GM21367 (cell line): ENCODE data around the gene NAA50.

ENCODE experiments used
- ATAC-seq: cut with Tn5 transposase; IDR thresholded peaks from one replicate; pipeline ENCODE4 v1.9.1; 2021; ENCODE audit not compliant: unreplicated experiment

Gene NAA50

DNA sequence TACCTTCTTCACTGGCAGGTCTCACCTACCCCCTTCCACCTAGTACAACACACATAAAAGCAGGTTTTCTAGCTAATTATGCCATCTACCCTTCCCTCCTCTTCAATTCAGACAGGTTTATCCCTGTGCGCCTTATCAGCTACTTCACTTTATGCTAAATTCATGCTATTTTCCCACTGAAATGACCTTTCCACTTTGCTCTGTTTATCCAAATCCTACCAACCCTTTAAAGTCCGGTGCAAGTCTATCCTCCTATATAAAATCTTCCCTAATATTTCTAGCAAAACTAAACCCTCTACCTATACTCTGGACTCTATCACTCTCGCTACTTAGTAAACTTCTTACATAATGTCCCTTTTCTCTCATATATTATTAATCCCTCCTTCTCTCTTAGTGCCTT is 55.6 kb downstream of the NAA50 start:
- no peak for ATAC-seq

DNA sequence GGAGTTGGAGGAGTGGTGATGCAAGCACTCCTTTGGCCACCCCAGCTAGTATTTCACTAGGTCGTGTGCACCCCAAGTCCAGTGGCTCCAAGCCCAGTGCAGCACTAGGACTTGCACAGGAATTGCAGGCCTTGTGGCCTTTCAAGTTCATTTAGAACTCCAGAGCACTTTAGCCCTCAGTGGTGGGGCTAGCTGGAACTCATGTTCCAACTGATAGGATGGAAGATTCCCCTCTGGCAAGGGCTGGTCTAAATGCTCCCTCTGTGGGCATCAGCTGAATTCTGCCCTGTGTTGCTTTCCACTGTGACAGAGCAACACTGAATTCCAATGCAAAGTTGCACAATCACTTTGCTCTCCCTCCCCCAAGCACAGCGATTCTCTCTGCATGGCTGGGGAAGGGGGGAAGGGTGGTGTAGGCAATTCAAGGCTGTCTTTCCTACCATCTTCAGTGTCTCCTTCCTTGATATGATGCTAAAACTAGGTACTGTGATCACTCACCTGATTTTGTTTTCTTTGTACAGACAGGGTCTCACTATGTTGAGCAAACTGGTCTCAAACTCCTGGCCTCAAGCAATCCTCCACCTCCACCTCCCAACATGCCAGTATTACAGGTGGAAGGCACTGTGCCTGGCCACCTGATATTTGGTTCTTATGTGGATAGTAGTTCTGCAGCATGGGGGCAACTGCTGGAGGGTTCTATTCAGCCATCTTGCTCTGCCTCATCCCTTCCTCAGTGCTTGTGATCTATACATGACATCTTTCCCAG is 59.9 kb downstream of the NAA50 start:
- no peak for ATAC-seq

DNA sequence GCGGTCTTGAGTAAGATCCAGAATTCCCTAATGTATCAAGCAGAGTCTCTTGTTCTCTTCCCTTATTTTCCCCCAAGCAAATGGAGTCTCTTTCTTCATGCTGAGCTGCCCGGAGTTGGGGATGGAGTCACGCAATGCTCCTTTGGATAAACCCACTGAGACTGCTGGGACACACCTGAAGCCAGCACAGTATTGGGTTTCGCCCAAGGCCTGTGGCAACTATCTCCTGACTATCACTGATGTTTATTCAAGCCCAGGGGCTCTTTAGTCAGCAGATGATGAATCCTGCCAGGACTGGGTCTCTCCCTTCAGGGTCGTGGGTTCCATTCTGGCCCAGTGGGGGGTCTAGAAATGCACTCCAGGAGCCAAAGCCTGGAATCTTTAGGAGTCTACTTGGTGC is 60.9 kb downstream of the NAA50 start:
- no peak for ATAC-seq

DNA sequence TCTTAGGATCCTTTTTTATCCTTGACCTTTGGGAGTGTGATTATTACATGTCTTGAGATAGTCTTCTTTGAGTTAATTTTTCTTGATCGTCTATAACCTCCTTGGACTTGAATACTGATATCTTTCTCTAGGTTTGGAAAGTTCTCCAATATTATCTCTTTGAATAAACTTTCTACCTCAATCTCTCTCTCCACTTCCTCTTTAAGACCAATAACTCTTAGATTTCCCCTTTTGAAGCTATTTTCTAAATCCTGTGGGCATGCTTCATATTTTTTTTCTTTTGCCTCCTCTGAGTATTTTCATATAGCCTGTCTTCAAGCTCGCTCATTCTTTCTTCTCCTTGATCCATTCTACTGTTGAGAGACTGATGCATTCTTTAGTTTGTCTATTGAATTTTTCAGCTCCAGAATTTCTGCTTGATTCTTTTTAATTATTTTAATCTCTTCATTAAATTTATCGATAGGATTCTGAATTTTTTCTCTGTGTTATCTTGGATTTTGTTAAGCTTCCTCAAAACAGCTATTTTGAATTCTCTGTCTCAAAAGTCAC is 61.7 kb downstream of the NAA50 start:
- ATAC-seq = no peak

DNA sequence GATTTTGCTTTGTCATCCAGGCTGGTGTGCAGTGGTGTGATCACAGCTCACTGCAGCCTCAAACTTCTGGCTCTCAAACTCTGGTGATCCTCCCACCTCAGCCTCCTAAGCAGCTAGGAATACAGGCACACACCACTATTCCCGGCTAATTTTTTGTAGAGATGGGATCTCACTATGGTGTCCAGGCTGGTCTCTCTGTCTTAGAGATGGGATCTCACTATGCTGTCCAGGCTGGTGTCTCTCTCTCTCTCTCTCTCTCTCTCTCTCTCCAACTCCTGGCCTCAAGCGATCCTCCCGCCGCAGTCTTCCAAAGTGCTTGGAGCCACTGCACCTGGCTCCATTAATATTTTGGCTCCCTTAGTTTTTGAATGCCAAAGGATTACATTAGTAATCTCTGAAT is 67.3 kb downstream of the NAA50 start:
- ATAC-seq = no peak

DNA sequence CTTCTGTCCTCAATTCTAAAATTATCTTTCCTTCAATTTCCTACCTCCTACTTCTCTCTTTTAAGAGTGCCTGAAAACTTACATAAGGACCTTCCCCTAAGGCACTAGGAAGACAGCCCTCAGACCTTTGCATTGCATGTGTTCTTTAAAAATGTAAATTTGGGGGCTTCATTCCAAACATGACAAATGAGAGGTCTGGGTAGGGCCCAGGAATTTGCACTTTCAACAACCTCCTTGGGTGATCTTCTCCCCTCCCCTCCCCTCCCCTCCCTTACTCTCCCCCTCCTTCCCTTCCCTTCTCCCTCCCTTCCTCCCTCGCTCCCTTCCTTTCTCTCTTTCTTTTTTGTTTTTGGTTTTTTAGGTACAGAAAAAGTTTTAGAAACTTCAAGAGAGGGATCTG is 68.3 kb downstream of the NAA50 start:
- ATAC-seq = no peak

DNA sequence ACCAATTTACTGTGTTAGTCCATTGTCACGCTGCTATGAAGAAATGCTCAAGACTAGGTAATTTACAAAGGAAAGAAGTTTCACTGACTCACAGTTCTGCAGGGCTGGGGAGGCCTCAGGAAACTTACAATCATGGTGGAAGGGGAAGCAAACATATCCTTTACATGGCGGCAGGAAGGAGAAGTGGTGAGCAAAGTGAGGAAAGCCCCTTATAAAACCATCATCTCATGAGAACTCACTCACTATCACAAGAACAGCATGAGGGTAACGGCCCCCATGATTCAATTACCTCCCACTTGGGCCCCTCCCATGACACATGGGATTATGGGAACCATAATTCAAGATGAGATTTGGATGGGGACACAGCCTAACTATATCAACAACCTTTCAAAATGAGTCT is 69.8 kb downstream of the NAA50 start:
- ATAC-seq = no peak

DNA sequence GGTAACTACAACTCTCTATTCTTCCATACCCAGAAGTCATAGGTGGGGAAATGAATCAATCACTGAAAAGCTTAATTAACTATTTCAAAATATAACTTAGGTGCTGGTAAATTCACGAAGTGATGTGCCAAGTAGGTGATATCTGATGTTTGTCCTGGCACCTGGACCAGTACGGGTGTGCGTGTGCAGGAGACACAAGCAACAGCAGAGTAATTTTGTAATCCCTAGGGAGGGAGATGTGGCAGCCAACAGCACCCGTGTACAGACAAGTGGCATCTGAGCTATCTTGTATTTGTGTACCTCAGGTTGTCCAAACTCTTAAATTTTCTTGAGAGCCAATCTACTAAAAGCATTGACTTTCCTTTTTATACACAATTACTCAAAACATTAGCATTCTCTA is 72.5 kb downstream of the NAA50 start:
- no peak for ATAC-seq

DNA sequence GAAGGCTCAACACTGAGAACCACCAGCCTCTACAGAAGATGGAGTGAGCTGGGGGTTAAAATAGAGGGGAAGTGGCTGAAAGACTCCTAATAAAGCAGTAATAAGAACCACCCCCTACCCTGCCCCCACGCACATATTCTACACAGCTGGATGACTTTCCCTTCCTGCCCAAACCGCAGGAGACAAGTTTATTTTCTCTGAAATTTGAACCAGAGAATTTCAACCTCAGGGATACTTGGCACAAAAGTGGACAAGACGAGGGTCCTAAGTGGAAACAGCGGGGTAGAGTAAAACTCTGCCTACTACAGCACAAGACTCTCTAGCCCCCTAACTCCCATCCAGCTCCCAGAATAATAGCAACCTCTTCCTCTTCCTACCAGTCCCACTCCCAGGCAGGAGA is 78.0 kb downstream of the NAA50 start:
- no peak for ATAC-seq
